HEK293T (cell line): ENCODE data around the gene PLK5.
A peak's percentile ranks its signal among the peaks of the same experiment; 100 is the strongest.

Source experiments
- CTCF ChIA-PET: fragments of 350-600 bp; formaldehyde crosslinking; extraction: SDS; loops from one replicate; lab custom pipeline; 2021; ENCODE audit warnings: antibody characterized with exemption, inconsistent platforms; lab: Yijun Ruan, JAX
- POLR2A ChIA-PET: fragments of 350-600 bp; formaldehyde crosslinking; extraction: SDS; loops from one replicate; lab custom pipeline; 2020; ENCODE audit warnings: antibody characterized with exemption, inconsistent platforms; lab: Yijun Ruan, JAX
- DNase-seq: peaks from one replicate; pipeline ENCODE4 v3.0.0; 2012; ENCODE audit warnings: mixed read lengths; ENCODE audit errors: extremely low spot score
- ARNT ChIP-seq: fragments of 450-650 bp; IDR thresholded peaks from 2 replicates; pipeline ENCODE4 v1.6.1; 2017; ENCODE audit warnings: mild to moderate bottlenecking
- BHLHE40 ChIP-seq: fragments of 450-650 bp; IDR thresholded peaks from 2 replicates; pipeline ENCODE4 v1.6.1; 2016; ENCODE audit warnings: mild to moderate bottlenecking, moderate library complexity, borderline replicate concordance
- CTBP1 ChIP-seq: fragments of 450-650 bp; IDR thresholded peaks from 2 replicates; pipeline ENCODE4 v1.6.1; 2016; ENCODE audit warnings: borderline replicate concordance
- ELF4 ChIP-seq: fragments of 450-650 bp; IDR thresholded peaks from 2 replicates; pipeline ENCODE4 v1.6.1; 2017; ENCODE audit warnings: antibody characterized with exemption
- FOXA1 ChIP-seq: fragments of 450-650 bp; IDR thresholded peaks from 2 replicates; pipeline ENCODE4 v1.6.1; 2016; ENCODE audit warnings: mild to moderate bottlenecking
- FOXK2 ChIP-seq: fragments of 450-650 bp; IDR thresholded peaks from 2 replicates; pipeline ENCODE4 v1.6.1; 2016; ENCODE audit warnings: mild to moderate bottlenecking
- FOXM1 ChIP-seq: fragments of 450-650 bp; IDR thresholded peaks from 2 replicates; pipeline ENCODE4 v1.6.1; 2017; ENCODE audit warnings: mild to moderate bottlenecking, borderline replicate concordance
- HDGF ChIP-seq: fragments of 450-650 bp; IDR thresholded peaks from 2 replicates; pipeline ENCODE4 v1.6.1; 2017; ENCODE audit warnings: antibody characterized with exemption, borderline replicate concordance
- L3MBTL2 ChIP-seq: fragments of 450-650 bp; conservative IDR thresholded peaks from 2 replicates; pipeline ENCODE4 v1.6.1; 2016; ENCODE audit warnings: mild to moderate bottlenecking
- LEF1 ChIP-seq: fragments of 450-650 bp; IDR thresholded peaks from 2 replicates; pipeline ENCODE4 v1.6.1; 2017; ENCODE audit warnings: mild to moderate bottlenecking, borderline replicate concordance
- NFRKB ChIP-seq: fragments of 450-650 bp; IDR thresholded peaks from 2 replicates; pipeline ENCODE4 v1.6.1; 2016; ENCODE audit warnings: mild to moderate bottlenecking, moderate library complexity
- PKNOX1 ChIP-seq: fragments of 450-650 bp; IDR thresholded peaks from 2 replicates; pipeline ENCODE4 v1.6.1; 2016
- SP1 ChIP-seq: fragments of 450-650 bp; IDR thresholded peaks from 2 replicates; pipeline ENCODE4 v1.6.1; 2017
- SUZ12 ChIP-seq: fragments of 450-650 bp; IDR thresholded peaks from 2 replicates; pipeline ENCODE4 v1.6.1; 2016; ENCODE audit warnings: mild to moderate bottlenecking
- TARDBP ChIP-seq: fragments of 450-650 bp; IDR thresholded peaks from 2 replicates; pipeline ENCODE4 v1.6.1; 2016
- ZNF384 ChIP-seq: fragments of 450-650 bp; IDR thresholded peaks from 2 replicates; pipeline ENCODE4 v1.6.1; 2016

Gene PLK5

GRCh38 chr19:1505991-1506881 is 17.6 kb upstream of the PLK5 start:
- ChIA-PET CTCF (interaction anchor here (0.9 kb wide), 1 partner anchor 582 kb away, joined by 4 read pairs; no protein-coding TSS in a partner anchor), POLR2A (interaction anchor here (1.0 to 1.2 kb wide), 2 partner anchors 13 to 85 kb away, joined by 3 to 4 read pairs; no protein-coding TSS in a partner anchor)
- no peak for DNase-seq
- TF ChIP-seq L3MBTL2 (no peak), FOXA1 (no peak), TARDBP (no peak), ELF4 (no peak), HDGF (no peak), BHLHE40 (no peak), FOXM1 (no peak), PKNOX1 (no peak), CTBP1 (no peak), ZNF384 (no peak), ARNT (no peak), FOXK2 (no peak), NFRKB (no peak), SUZ12 (no peak), LEF1 (no peak)

GRCh38 chr19:1507192-1507660 is 16.7 kb upstream of the PLK5 start:
- TF ChIP-seq HDGF (0 out of 2 replicates have a peak, but pooled peaks have one; percentile 43), ZNF384 (no peak)
- POLR2A ChIA-PET = interaction anchor here (1.2 kb wide), 1 partner anchor 84 kb away, joined by 3 read pairs; no protein-coding TSS in a partner anchor
- no peak for DNase-seq
- CTCF ChIA-PET = no interaction called here

GRCh38 chr19:1507763-1508506 is 15.9 kb upstream of the PLK5 start:
- POLR2A ChIA-PET = no interaction called here
- DNase-seq = peak; percentile 97
- TF ChIP-seq LEF1 (no peak), FOXM1 (peak; percentile 94), TARDBP (no peak), PKNOX1 (peak; percentile 80), FOXA1 (no peak), NFRKB (no peak), SUZ12 (no peak), ELF4 (no peak; the same call in none of the 2 replicates), SP1 (no peak), ZNF384 (no peak), HDGF (peak; percentile 56; the same call in 1 of the 2 replicates), CTBP1 (no peak), ARNT (no peak), FOXK2 (no peak), L3MBTL2 (peak; percentile 96), BHLHE40 (no peak)
- CTCF ChIA-PET = no interaction called here

- CTCF ChIA-PET = no interaction called here
- TF ChIP-seq NFRKB = no peak
- TF ChIP-seq SP1 = no peak
- TF ChIP-seq LEF1 = no peak
- TF ChIP-seq FOXA1 = no peak
- no peak for TF ChIP-seq ARNT
- no peak for TF ChIP-seq CTBP1
- TF ChIP-seq BHLHE40 = no peak
- no peak for TF ChIP-seq SUZ12
- no peak for TF ChIP-seq TARDBP
- no peak for TF ChIP-seq FOXK2
- TF ChIP-seq FOXM1 = no peak
- no peak for TF ChIP-seq PKNOX1
- TF ChIP-seq L3MBTL2 = no peak
- no peak for TF ChIP-seq HDGF
- TF ChIP-seq ZNF384 = no peak
- no peak for TF ChIP-seq ELF4
- POLR2A ChIA-PET = interaction anchor here (1.0 kb wide), 1 partner anchor 240 kb away, joined by 3 read pairs; the partner anchor contains the start of gene CIRBP
- no peak for DNase-seq
Measured at GRCh38 chr19:1508507-1508856, 15.4 kb upstream of the PLK5 start.

GRCh38 chr19:1509602-1510441 is 14.1 kb upstream of the PLK5 start:
- no peak for DNase-seq
- TF ChIP-seq ZNF384 (no peak), L3MBTL2 (no peak), HDGF (no peak), PKNOX1 (no peak), BHLHE40 (no peak), LEF1 (no peak), FOXA1 (no peak), NFRKB (no peak), SP1 (no peak), ELF4 (no peak), SUZ12 (no peak), TARDBP (no peak), FOXK2 (no peak), CTBP1 (no peak), FOXM1 (no peak), ARNT (no peak)
- CTCF ChIA-PET = no interaction called here
- POLR2A ChIA-PET = interaction anchor here (1.0 kb wide), 1 partner anchor 241 kb away, joined by 3 read pairs; the partner anchor contains the start of gene CIRBP
